HL-60 (cell line): ENCODE data around the gene XXYLT1.

Experiments used
- DNase-seq, 2 experiments: peaks; one replicate each; pipeline ENCODE4 v3.0.0-alpha.2; 2010 to 2020; ENCODE audit warnings: low read depth in 1 of 2, low spot score in 1 of 2
- H3K27ac ChIP-seq: fragments of 250-450 bp; sonication (Bioruptor Pico); replicated peaks from 2 replicates; pipeline ENCODE4 v1.5.1; 2020; ENCODE audit warnings: mild to moderate bottlenecking, moderate library complexity
- H3K27me3 ChIP-seq: fragments of 250-450 bp; sonication (Bioruptor Pico); 2 replicates; pipeline ENCODE4 v1.5.1; 2021; ENCODE audit warnings: mild to moderate bottlenecking, moderate library complexity; ENCODE audit not compliant: insufficient read depth, poor library complexity, severe bottlenecking
- H3K4me3 ChIP-seq: replicated peaks from 2 replicates; pipeline ENCODE4 v1.5.1; 2011; ENCODE audit warnings: mild to moderate bottlenecking, control low read depth, low read length; ENCODE audit not compliant: insufficient read depth
- GABPA ChIP-seq: IDR thresholded peaks from 2 replicates; pipeline ENCODE4 v1.6.1; 2012; ENCODE audit warnings: low read depth
- POLR2AphosphoS5 ChIP-seq: IDR thresholded peaks from 2 replicates; pipeline ENCODE4 v1.6.1; 2012; ENCODE audit warnings: low read depth
- SPI1 ChIP-seq: IDR thresholded peaks from 2 replicates; pipeline ENCODE4 v1.6.1; 2012; ENCODE audit warnings: low read depth, mild to moderate bottlenecking, borderline replicate concordance
- TF ChIP-seq, protein P1 (sequence below): IDR thresholded peaks from one replicate; pipeline ENCODE4 v1.5.1; 2011; ENCODE audit warnings: low read length, control low read depth, inconsistent platforms; ENCODE audit not compliant: insufficient read depth
- TF ChIP-seq, protein P2 (sequence below): IDR thresholded peaks from 2 replicates; pipeline ENCODE4 v1.6.1; 2012; ENCODE audit warnings: low read depth; ENCODE audit not compliant: insufficient replicate concordance

The XXYLT1 gene

DNA sequence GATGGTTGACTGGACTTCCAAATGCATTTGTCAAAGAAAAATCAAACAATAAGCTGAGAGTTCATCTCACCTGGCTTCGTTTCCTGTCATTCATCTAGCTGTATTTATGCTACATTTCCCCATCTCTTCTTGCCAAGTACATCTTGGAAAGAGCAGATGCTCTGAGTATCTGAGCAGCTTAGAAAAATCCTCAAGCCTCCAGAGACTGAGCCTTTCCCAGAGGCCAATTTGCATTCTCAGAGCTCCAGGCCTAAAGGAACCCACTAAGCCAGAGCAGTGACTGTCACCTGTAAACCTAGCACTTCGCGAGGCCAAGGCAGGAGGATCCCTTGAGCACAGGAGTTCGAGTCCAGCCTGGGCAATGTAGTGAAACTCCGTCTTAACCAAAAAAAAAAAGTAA, 100.5 kb downstream of the XXYLT1 start:
- H3K4me3 ChIP-seq, result no peak overlapping the region
- H3K27me3 ChIP-seq, result no peaks in the 10 kb centered on the region
- no peak overlapping the region for H3K27ac ChIP-seq
- TF ChIP-seq SPI1 (no peak), POLR2AphosphoS5 (no peak), GABPA (no peak)
- TF ChIP-seq, protein P1, sequence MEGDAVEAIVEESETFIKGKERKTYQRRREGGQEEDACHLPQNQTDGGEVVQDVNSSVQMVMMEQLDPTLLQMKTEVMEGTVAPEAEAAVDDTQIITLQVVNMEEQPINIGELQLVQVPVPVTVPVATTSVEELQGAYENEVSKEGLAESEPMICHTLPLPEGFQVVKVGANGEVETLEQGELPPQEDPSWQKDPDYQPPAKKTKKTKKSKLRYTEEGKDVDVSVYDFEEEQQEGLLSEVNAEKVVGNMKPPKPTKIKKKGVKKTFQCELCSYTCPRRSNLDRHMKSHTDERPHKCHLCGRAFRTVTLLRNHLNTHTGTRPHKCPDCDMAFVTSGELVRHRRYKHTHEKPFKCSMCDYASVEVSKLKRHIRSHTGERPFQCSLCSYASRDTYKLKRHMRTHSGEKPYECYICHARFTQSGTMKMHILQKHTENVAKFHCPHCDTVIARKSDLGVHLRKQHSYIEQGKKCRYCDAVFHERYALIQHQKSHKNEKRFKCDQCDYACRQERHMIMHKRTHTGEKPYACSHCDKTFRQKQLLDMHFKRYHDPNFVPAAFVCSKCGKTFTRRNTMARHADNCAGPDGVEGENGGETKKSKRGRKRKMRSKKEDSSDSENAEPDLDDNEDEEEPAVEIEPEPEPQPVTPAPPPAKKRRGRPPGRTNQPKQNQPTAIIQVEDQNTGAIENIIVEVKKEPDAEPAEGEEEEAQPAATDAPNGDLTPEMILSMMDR, result no peak
- TF ChIP-seq, protein P2, sequence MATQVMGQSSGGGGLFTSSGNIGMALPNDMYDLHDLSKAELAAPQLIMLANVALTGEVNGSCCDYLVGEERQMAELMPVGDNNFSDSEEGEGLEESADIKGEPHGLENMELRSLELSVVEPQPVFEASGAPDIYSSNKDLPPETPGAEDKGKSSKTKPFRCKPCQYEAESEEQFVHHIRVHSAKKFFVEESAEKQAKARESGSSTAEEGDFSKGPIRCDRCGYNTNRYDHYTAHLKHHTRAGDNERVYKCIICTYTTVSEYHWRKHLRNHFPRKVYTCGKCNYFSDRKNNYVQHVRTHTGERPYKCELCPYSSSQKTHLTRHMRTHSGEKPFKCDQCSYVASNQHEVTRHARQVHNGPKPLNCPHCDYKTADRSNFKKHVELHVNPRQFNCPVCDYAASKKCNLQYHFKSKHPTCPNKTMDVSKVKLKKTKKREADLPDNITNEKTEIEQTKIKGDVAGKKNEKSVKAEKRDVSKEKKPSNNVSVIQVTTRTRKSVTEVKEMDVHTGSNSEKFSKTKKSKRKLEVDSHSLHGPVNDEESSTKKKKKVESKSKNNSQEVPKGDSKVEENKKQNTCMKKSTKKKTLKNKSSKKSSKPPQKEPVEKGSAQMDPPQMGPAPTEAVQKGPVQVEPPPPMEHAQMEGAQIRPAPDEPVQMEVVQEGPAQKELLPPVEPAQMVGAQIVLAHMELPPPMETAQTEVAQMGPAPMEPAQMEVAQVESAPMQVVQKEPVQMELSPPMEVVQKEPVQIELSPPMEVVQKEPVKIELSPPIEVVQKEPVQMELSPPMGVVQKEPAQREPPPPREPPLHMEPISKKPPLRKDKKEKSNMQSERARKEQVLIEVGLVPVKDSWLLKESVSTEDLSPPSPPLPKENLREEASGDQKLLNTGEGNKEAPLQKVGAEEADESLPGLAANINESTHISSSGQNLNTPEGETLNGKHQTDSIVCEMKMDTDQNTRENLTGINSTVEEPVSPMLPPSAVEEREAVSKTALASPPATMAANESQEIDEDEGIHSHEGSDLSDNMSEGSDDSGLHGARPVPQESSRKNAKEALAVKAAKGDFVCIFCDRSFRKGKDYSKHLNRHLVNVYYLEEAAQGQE, result no peak
- no peak for DNase-seq

DNA sequence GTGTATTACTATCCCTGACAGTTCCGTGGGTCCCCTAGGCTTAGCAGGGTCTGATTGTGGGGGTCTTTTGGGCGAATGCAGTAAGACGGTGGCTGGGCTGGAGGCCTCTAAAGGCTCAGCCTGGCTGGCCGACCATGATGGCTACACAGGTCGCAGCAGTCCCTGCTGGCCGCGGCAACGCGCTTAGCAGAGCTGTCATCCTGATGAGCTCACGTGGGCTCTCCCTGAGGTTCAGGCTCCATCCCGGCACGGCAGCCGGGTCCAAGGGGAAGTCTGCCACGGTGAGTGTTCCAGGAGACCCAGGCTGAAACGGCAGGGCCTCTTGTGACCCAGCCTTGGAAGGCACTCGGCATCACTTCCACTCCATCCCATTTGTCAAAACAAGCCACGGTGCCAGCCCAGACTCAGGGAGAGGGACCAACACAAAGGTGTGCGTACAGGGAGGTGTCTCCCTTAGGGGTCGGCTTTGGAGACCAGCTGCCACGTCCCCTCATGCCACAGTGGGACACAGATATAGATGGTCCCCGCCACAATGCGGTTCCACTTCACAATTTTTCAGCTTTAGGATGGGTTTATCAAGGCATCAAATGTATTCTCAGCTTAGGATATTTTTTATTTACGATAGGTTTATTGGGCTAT, 101.8 kb downstream of the XXYLT1 start:
- no peak for DNase-seq
- TF ChIP-seq SPI1 (no peak), GABPA (no peak), POLR2AphosphoS5 (no peak)
- TF ChIP-seq, protein P1, result no peak
- TF ChIP-seq, protein P2, result no peak
- Histone ChIP-seq H3K4me3 (no peak overlapping the region), H3K27ac (no peak overlapping the region), H3K27me3 (no peaks in the 10 kb centered on the region)

DNA sequence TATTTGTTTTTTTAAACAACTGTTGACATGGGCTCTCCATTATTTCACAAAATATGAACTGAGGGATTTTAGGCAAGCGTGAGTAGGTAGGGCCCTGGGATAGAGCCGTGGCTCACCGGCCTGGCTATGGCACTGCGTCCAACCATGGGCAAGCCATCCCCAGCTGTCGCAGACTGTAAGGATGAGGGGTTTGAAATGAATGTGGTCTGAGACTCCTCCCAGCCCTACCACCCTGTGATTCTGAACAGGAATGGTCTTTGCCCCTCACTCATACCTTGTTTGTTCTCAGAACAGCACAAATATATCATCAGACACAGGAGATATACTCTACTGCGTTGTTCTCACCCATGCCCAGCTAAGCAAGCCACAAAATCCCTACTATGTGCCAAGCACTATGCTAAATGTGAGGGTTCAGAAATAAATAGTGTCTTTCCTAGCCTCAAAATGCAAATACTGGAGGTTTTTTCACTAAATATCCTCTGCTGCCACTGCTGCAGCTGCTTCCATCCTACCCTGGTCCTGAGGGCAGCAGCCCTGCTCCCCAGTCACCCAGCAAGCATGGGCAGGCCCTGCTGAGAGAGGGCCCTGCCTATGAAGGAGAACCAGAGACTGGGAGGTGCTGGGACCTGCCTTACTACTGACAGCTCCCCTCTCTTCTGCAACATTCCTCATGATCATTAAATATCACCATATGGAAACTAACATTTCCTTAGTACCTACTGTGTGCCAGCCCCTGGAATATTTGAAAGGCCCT, 102.8 kb downstream of the XXYLT1 start:
- no peak for DNase-seq
- Histone ChIP-seq H3K27me3 (no peaks in the 10 kb centered on the region), H3K27ac (no peak overlapping the region), H3K4me3 (no peak overlapping the region)
- TF ChIP-seq, protein P2, result no peak
- TF ChIP-seq, protein P1, result no peak
- no peak for TF ChIP-seq GABPA
- TF ChIP-seq SPI1, result no peak
- no peak for TF ChIP-seq POLR2AphosphoS5
